Fibroblast of pulmonary artery (primary cell): Measurements from ENCODE around the gene TXNDC12.
A peak's percentile ranks its signal among the peaks of the same experiment; 100 is the strongest.

ENCODE experiments used
- DNase-seq: peaks from one replicate; pipeline ENCODE4 v3.0.0-alpha.2; 2010; ENCODE audit warnings: low read depth
- H3K4me3 ChIP-seq: replicated peaks from 2 replicates; pipeline ENCODE4 v1.5.1; 2011; ENCODE audit warnings: low read depth, mild to moderate bottlenecking, control low read depth, low read length, moderate library complexity
- TF ChIP-seq, protein P1 (sequence below): IDR thresholded peaks from 2 replicates; pipeline ENCODE4 v1.5.1; 2011; ENCODE audit warnings: mild to moderate bottlenecking, control low read depth, low read length, inconsistent platforms; ENCODE audit errors: missing control alignments

The TXNDC12 gene

DNA sequence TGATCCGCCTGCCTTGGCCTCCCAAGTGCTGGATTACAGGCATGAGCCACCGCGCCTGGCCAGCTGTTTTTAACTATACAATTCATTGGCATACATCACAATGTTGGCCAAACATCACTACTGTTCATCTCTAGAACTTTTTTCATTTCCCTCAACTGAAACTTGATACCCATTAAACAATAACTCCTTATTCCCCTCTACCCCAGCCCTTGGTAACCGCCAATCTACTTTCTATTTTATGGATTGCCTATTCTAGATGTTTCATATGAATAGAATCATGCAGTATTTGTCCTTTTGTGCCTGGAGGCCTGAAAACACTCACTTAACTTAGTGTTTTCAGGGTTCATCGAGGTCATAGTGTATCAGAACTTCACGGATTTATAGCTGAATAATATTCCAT lies 17.3 kb upstream of the TXNDC12 start:
- H3K4me3 ChIP-seq, result no peak overlapping the region
- TF ChIP-seq, protein P1, sequence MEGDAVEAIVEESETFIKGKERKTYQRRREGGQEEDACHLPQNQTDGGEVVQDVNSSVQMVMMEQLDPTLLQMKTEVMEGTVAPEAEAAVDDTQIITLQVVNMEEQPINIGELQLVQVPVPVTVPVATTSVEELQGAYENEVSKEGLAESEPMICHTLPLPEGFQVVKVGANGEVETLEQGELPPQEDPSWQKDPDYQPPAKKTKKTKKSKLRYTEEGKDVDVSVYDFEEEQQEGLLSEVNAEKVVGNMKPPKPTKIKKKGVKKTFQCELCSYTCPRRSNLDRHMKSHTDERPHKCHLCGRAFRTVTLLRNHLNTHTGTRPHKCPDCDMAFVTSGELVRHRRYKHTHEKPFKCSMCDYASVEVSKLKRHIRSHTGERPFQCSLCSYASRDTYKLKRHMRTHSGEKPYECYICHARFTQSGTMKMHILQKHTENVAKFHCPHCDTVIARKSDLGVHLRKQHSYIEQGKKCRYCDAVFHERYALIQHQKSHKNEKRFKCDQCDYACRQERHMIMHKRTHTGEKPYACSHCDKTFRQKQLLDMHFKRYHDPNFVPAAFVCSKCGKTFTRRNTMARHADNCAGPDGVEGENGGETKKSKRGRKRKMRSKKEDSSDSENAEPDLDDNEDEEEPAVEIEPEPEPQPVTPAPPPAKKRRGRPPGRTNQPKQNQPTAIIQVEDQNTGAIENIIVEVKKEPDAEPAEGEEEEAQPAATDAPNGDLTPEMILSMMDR, result no peak
- no peak for DNase-seq

DNA sequence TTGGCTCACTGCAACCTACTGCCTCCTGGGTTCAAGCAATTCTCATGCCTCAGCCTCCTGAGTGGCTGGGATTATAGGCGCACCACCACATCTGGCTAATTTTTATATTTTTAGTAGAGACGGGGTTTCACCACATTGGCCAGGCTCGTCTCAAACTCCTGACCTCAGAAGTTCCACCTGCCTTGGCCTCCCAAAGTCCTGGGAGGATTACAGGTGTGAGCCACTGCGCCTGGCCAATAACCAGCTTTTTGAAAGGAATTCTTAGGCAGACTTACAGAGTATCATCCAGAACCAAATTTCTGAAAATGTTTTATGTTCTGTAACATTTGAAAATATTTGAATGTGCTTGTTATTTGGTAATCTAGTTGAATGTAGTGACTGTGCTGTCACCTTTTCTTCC lies 15.7 kb upstream of the TXNDC12 start:
- TF ChIP-seq, protein P1, result no peak
- H3K4me3 ChIP-seq, result no peak overlapping the region
- no peak for DNase-seq

DNA sequence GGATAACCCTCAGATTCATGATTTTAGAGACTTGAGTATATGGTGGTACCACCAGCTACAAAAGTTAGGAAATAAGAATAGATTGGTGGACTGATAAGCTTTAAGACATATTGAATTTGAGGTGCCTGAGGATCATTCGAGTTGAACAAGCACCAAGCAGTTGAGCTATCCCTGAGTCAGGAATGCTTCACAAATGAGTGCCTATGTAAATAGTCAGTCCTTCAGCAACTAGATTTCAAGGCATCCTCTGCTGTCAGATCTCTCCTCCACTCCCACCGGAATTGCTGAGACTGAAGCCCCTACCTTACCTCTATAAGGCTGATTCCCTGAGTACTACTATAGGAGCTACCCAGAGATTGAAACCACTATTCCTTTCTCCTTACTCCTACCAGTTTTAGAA lies 8.2 kb upstream of the TXNDC12 start:
- DNase-seq, result no peak
- H3K4me3 ChIP-seq, result no peak overlapping the region
- TF ChIP-seq, protein P1, result no peak

DNA sequence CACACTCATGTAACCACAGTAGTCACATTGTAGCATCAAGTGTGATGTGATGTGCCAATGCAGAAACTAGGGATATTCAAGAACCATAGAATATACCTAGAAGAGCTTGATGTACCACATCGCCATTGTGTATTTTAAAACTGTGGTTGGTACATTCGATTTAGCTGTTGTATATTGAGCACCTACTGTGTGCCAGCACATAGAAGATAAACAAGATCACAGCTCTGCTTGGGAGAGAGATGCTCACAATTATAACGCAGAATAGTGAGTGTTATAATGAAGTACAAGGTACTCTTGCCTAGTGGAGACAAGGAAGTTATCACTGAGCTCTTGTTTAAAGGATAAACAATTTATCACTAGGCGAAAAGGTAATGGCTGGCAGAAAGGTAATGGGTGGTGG lies 5.8 kb upstream of the TXNDC12 start:
- TF ChIP-seq, protein P1, result no peak
- H3K4me3 ChIP-seq, result no peak overlapping the region
- DNase-seq, result no peak

DNA sequence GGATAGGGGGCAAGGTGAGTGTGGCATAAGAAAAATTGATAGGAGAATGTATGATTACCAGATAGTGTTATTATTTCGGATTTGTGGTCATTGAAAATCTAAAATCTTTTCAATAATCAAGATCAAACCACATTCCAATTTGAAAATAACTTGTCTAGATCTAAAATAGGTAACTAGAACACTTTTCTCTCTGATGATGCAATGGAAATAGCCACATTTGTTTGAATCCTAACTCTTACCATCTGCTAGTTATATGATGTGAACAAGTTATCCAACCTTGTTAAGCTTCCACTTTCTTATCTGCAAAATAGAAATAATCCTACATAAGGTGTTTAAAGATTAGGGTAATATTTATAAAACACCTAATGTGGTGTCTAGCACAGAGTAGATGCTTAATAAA lies 4.9 kb upstream of the TXNDC12 start:
- DNase-seq, result no peak
- TF ChIP-seq, protein P1, result no peak
- no peak overlapping the region for H3K4me3 ChIP-seq

DNA sequence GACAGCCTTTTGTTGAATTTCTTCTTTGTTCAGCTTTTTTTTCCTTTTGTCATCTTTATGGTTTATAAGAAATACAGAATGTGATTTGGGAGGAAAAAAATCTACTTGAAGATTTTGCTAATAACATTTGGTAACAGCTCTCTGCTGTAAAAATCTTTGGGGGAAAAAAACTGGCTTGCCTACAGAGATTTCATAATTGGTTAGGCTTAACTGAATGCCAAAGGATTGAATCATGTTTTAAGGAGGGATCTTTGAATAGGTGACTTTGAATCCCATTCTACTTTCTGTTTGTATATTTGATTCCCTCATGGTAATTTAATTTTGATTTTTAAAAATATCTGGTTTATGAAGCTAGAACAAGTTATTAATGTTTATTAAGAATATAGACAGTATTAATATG lies 4.3 kb upstream of the TXNDC12 start:
- peak; percentile 69 for DNase-seq
- TF ChIP-seq, protein P1, result no peak
- H3K4me3 ChIP-seq, result no peak overlapping the region

DNA sequence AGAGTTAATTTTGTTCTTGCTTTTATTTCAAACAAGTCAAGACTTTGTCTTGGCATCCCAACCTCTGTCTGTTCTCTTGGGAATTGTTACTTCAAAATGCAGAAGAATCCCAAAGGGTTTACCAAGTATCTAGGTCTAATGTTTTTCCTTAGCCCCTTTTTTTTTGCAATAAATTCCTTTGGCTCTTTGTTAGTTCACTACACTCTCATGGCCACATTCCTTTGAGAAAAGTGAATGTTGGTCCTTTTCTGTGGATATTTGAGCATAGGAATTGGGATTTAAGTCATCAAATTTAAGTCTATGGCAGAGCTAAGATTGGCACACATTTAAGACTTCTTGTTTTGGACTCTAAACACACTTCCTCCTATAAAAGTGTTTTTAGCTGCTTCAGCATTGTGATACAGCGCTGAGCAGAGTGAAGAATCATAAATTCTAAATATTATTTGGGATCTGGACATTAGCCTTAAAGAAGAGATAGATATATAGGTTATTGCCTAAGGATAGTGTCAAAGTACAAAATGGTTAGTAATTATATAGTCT lies 3.0 kb upstream of the TXNDC12 start:
- TF ChIP-seq, protein P1, result no peak
- DNase-seq, result no peak
- peak overlapping the region; percentile 69 for H3K4me3 ChIP-seq
